NCI-H524 (cell line): ENCODE data around the gene RBPJ.

Experiments
- DNase-seq, 2 experiments: peaks; one replicate each; lab custom pipeline; 2025; lab: John Stamatoyannopoulos, UW

Gene RBPJ

GRCh38 chr4:26320538-26321372 lies at the start of gene RBPJ:
TSS of gene RBPJ (plus strand) at chr4:26321014. CDS start at chr4:26321029, 15 bp downstream.
- peak; percentile 96 to 98 for DNase-seq

GRCh38 chr4:26271703-26272102 lies 49.1 kb upstream of the RBPJ start:
- no peak for DNase-seq

- DNase-seq, result no peak
Measured at GRCh38 chr4:26272654-26273615, 47.9 kb upstream of the RBPJ start.

DNA sequence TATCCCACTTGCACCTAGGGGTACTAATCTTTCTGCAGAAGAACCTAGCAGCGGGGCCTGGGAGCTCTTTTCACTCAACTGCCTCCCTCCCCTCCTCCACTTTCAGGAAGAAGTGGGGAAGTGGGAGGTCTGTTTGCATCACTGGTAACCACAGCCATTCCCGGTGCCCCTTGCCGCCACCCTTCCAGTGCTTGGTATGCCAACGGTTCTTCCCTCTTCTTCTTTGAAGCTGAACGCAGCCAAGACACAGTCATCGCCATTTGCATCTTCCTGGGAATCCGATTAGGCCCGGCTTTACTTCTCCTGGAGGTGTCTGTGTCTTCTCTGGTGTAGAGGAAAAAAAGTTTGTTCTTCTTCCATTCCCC lies 47.2 kb upstream of the RBPJ start:
- DNase-seq, result no peak

DNA sequence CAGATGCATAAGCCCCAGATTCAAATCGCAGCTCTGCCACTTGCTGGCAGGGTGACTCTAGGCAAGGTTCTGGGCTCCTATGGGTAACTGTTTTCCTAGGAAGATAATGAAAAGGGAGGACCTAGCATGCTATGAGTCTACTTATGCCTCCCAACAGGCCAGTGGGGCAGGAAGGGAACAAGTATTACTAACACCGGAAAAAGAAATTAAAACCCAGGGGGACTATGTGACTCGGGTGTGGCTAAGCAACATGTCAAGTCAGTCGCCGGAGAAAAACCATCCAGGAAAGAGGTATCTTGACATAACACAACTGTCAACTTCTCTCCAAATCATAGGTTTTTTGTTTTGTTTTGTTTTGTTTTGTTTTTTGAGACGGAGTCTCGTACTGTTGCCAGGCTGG lies 45.5 kb upstream of the RBPJ start:
- DNase-seq, result no peak

DNA sequence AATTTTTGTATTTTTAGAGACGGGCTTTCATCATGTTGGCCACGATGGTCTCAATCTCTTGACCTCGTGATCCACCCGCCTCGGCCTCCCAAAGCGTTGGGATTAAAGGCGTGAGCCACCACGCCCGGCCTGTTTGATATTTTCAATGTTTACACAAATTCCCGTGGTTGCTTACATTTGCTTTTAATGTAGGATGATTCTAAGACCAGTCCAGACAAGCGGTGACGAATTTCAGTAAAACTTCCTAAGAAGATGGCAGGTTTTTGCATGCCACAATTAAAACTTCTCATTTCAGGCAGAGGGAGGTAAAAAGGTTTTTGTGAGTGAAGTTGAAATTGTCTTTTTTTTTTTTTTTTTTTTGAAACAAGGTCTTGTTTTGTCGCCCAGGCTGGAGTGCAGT lies 41.4 kb upstream of the RBPJ start:
- no peak for DNase-seq

- DNase-seq, result no peak
Measured at GRCh38 chr4:26281881-26282280, 38.9 kb upstream of the RBPJ start.

DNA sequence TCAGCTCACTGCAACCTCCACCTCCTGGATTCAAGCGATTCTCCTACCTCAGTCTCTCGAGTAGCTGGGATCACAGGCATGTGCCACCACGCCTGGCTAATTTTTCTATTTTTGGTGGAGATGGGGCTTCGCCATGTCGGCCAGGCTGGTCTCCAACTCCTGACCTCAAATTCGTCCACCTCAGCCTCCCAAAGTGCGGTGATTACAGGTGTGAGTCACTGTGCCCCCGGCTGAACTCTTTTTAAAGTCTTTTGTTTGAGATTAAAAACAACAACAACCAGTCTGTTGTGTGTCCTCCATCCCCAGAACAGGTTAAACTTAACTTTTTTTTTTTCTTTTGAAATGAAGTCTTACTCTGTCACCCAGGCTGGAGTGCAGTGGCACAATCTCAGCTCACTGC lies 36.3 kb upstream of the RBPJ start:
- DNase-seq, result no peak

DNA sequence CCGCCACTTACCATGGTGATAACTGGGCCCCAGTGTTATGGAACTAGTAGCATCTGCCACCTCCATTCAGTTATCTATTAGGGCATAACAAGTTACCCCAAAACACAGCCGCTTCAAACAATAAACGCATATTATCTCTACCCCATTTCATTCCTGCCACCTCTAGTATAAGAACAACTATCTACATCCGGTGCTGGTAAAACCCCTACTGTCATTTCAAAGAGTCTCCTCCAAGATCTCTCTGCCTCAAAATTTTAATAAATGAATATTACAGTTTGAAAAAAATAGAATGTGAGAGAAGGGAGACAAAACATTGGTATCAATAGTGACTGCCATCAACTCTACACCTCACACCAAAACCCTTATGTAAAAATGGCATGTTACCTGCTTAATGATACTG lies 35.5 kb upstream of the RBPJ start:
- DNase-seq, result no peak

DNA sequence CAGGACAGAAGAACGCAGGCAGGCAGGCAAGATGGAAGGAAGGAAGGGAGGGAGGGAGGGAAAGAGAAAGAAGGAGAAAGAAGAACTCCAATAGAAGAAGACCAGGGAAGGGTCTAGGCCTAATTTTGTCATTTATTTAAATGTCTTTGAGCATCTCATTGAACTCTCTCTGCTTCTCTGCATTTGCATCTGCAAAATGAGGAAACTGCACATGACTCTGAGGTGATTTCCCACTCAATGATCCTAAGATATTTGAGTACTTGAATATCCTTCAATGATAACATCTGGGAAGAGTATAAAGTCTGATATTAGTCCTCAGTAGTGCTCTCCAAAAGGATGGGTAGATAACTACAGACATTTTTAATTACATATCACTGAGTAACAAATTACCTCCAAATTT lies 33.1 kb upstream of the RBPJ start:
- no peak for DNase-seq

DNA sequence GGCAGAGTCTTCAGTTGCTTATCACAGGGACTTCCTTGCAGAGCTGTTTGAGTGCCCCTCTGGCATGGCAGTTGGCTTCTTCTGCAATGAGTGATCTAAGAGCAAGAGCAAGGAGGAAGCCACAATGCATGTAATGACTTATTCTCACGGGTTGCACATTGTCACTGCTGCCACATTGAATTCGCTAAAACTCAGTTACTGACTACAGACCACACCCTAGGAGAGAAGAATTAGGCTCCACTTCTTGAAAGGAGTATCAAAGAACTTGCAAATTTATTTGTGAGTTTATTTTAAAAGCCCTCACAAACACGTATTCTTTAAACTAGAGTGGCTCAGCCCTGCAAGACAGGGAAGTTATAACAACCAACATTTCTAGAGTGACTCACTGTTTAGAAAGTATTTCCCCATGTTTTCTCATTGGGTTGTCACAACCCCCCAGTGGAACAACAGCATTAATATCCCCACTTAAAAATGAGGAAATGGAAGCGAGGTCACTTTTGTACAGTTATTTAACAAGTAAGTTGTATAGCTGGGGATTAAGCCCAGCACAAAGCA lies 32.4 kb upstream of the RBPJ start:
- no peak for DNase-seq

DNA sequence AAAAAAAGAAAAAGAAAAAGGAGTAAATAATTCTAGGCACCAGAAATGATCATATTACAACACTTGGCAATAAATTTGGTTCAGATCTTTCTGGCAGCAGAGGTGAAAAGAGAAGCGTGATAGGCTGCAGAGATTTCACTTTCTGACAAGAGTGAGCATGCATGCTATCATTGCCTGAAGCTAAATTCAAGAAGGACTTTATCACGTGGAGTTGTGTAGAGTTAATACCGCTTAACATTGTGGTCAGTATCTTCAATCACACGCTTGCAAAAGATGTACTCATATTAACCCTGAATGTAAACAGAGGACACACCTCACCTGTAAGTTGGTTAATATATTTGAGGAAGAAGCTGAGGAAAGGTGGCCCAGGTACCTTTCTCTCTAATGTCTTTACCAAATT lies 31.4 kb upstream of the RBPJ start:
- DNase-seq, result no peak

DNA sequence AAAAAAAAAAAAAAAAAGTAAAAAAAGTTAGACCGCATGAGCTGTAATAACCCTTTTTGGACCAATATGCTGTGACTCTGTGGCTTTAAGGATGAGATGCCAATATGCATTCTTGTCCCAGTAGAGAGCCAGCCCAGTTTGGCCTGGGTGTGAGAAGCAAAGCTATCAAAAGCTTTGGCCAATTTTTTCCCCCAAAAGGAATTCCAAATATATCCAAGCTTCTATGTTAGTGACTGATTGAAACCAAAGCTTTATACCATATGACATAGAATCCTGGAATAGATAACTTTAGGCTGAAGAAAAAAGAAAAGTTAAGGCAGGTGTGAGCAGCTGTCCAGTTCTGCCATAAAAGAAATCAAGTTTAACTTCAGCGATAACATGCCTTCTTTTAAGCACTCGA lies 30.5 kb upstream of the RBPJ start:
- no peak for DNase-seq

GRCh38 chr4:26294904-26295303 lies 25.9 kb upstream of the RBPJ start:
- no peak for DNase-seq

DNA sequence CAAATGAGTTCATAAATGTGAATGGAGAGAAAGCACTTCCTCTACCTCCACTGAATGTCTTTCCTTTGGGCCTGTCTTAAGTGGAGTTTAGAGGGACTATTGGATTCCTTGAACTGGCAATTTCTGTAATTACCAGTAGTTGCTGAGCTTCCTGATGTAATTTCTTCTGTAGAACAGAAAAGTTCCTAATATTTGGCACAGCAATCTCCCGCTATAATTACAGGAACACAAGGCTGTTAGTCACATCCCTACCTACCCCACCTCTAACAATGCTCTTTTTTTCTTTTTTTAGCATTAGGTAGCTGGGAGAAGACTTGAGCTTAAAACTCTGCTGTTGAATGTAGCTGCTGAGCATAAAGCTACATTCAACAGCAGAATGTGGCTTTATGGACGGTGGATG lies 24.8 kb upstream of the RBPJ start:
- no peak for DNase-seq

DNA sequence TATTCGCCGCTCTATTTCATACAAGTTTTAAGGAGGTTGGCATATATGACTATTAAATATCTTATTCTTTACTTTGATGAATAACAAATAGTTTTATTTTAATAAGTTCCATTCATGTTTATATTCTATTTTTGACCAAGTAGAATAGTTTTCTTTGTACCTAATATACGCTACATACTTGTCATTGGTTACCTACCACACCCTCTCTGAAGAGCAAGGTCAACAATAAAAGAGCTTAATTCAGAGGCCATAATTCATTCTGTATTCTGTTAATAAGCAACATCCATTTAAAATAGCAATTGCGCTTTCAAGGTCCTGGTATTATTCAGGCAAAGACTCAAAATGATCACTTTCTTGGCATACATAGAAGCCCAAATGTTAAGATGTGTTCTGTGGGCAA lies 24.3 kb upstream of the RBPJ start:
- DNase-seq, result no peak

- no peak for DNase-seq
Measured at GRCh38 chr4:26297219-26297618, 23.6 kb upstream of the RBPJ start.

GRCh38 chr4:26298198-26298947 lies 22.4 kb upstream of the RBPJ start:
- DNase-seq, result no peak

DNA sequence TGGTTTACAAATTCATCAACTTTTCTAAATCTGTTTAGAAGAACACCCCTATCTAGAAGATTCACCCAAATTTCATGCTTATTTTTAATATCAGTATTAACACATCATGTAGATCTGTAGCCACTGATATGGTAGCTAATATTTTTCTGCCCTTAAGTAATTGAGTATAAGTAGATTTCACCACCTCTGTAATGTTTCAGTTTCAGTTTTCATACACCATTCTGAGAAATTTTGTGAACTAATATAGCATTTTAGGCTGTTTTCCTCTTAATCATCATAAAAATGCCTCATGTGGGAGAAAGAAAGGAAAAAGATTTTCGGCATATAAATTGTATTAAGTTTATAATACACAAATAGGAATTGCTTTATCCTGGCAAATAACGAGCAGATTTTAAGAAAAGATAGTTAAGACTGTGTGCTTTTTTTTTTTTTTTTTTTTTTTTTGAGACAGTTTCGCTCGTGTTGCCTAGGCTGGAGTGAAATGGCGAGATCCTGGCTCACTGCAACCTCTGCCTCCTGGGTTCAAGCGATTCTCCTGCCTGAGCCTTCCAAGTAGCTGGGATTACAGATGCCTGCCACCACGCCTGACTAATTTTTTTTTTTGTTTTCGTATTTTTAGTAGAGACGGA lies 21.4 kb upstream of the RBPJ start:
- DNase-seq, result no peak

DNA sequence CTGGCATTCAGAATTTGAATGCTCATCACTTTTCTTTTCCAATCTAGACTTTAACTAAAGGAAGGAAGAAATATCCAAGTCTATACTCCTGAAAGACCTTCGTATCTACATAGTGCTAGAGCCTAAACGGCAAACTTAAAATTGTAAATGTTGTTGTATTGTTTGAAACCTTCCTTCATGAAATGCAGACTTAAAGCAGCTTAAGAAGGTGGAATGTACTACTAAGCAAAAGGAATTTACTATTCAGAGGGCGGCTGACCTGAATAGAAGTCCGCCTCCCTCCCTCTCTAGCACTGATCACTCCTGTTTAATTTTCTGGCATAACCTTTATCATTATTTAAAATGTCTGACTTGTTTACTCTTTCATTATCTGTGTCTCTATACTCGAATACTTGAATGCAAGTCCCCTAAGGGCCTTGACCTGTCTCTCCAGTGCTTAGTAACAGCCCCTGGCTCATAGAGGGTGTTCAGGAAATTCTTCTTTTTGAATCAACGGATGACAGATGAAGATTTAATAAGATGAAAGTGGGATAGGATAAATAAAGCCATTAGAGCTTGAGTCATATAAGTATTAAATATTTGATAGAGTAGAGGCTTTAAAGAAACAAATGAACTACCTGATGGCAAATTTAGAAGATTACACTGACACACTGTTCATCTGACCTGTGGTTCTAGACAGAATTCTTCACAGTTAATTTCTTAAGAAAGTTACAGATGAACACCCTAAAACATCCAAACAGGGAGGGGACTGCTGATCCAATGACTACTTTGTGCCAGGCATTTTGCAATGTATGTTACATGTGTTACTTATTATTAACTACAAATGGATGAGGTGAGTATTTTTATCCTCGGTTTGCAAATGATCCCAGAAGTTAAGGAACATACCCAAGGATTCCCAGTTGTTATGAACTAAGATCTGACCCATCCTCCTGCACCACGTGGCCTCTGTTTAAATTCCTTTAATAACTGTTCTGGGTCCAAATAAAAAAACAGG lies 20.2 kb upstream of the RBPJ start:
- DNase-seq, result no peak
